B cell (primary cell): ENCODE measurements around the gene PNMA3. TPM values are rescaled to one million over a fixed set of nuclear protein-coding genes. Genes with fewer than 3 reads are reported as not detected.
"Not testable (repeated sequence)": the region's sequence is repeated elsewhere in the genome, so short reads cannot be mapped to it uniquely, and the experiment has no call there.

Experiments used
- ATAC-seq: fragments of 200-7000 bp; cut with Tn5 transposase; one replicate; pipeline ENCODE4 v1.10.0; 2021; ENCODE audit warnings: low read depth, mild to moderate bottlenecking, moderate number of reproducible peaks, moderate library complexity
- CTCF ChIA-PET: fragments of 350-600 bp; sonication (Branson Sonifier 250); formaldehyde crosslinking; loops from one replicate; lab custom pipeline; 2021; ENCODE audit warnings: antibody characterized with exemption, inconsistent platforms; lab: Charles Lee
- POLR2A ChIA-PET: fragments of 350-600 bp; sonication (Branson Sonifier 250); formaldehyde crosslinking; loops from one replicate; lab custom pipeline; 2021; ENCODE audit warnings: antibody characterized with exemption; lab: Charles Lee
- DNase-seq: peaks from one replicate; pipeline ENCODE4 v3.0.0; 2013
- H2AFZ ChIP-seq: 2 replicates; pipeline ENCODE4 v1.6.1; 2012; ENCODE audit warnings: mild to moderate bottlenecking, low read depth, low read length; ENCODE audit not compliant: insufficient read depth, poor library complexity, severe bottlenecking
- H3K27ac ChIP-seq, 2 donors: 1 replicate in 1 of 2; 2 replicates in 1 of 2; pipeline ENCODE4 v1.5.1; 2012 to 2013; ENCODE audit warnings: low read length in 2 of 2, mild to moderate bottlenecking in 2 of 2, moderate library complexity in 1 of 2
- H3K27me3 ChIP-seq, 4 experiments: fragments of 200-600 bp in 1 of 4; sonication (generic) in 1 of 4; replicated peaks in 1 of 4; 1 replicate in 2 of 4; 2 replicates in 2 of 4; pipeline versions ENCODE4 v1.6.1 to v1.7.0; 2013 to 2016; ENCODE audit warnings: low read length in 3 of 4, mild to moderate bottlenecking in 2 of 4, mixed read lengths in 1 of 4, moderate library complexity in 1 of 4; ENCODE audit not compliant: insufficient read depth in 4 of 4, control insufficient read depth in 3 of 4; ENCODE audit errors: control extremely low read depth in 1 of 4
- H3K36me3 ChIP-seq, 2 experiments: replicated peaks in 1 of 2; 1 replicate in 1 of 2; 2 replicates in 1 of 2; pipeline versions ENCODE4 v1.6.1 to v1.7.1; 2013; ENCODE audit warnings: low read length in 1 of 2; ENCODE audit not compliant: insufficient read depth in 2 of 2, control insufficient read depth in 1 of 2; ENCODE audit errors: control extremely low read depth in 1 of 2, extremely low read depth in 1 of 2
- H3K4me1 ChIP-seq, 2 donors: fragments of 200-600 bp in 1 of 2; sonication (generic) in 1 of 2; 1 replicate in 1 of 2; 2 replicates in 1 of 2; pipeline versions ENCODE4 v1.5.1 to v1.6.1; 2013 to 2017; ENCODE audit warnings: low read length in 2 of 2; ENCODE audit not compliant: control insufficient read depth in 2 of 2, insufficient read depth in 2 of 2
- H3K4me2 ChIP-seq: replicated peaks from 2 replicates; pipeline ENCODE3; 2012; ENCODE audit warnings: mild to moderate bottlenecking, low read depth, low read length; ENCODE audit not compliant: poor library complexity, severe bottlenecking
- H3K4me3 ChIP-seq, 5 experiments: fragments of 200-600 bp in 1 of 5; sonication (generic) in 1 of 5; 1 replicate in 3 of 5; 2 replicates in 2 of 5; pipeline versions ENCODE4 v1.5.1 to v1.7.0; 2011 to 2016; ENCODE audit warnings: low read length in 4 of 5, mild to moderate bottlenecking in 4 of 5, low read depth in 2 of 5, control low read depth in 1 of 5, moderate library complexity in 1 of 5; ENCODE audit not compliant: insufficient read depth in 1 of 5; ENCODE audit errors: control extremely low read depth in 1 of 5, extremely low read depth in 1 of 5
- H3K79me2 ChIP-seq: fragments of 200-600 bp; sonication (generic); one replicate; pipeline ENCODE4 v1.6.0; 2016; ENCODE audit warnings: low read length; ENCODE audit not compliant: control insufficient read depth, insufficient read depth
- H3K9ac ChIP-seq: fragments of 200-600 bp; sonication (generic); 2 replicates; pipeline ENCODE4 v1.6.1; 2017; ENCODE audit warnings: mild to moderate bottlenecking, low read length, moderate library complexity
- H3K9me3 ChIP-seq, 3 donors: one replicate each; pipeline versions ENCODE4 v1.6.1 to v1.7.1; 2013; ENCODE audit warnings: low read length in 2 of 3; ENCODE audit not compliant: control insufficient read depth in 2 of 3, insufficient read depth in 1 of 3; ENCODE audit errors: control extremely low read depth in 1 of 3
- H4K20me1 ChIP-seq: 2 replicates; pipeline ENCODE4 v1.6.0; 2012; ENCODE audit warnings: mild to moderate bottlenecking, low read length; ENCODE audit not compliant: insufficient read depth, control insufficient read depth, poor library complexity, severe bottlenecking
- H3K27ac Mint-ChIP-seq: one replicate; pipeline ENCODE4 v1.8.0; 2021; ENCODE audit warnings: mixed read lengths
- H3K27me3 Mint-ChIP-seq: one replicate; pipeline ENCODE4 v1.8.0; 2021; ENCODE audit warnings: mixed read lengths
- H3K4me1 Mint-ChIP-seq: one replicate; pipeline ENCODE4 v1.8.0; 2021; ENCODE audit warnings: mixed read lengths
- H3K4me3 Mint-ChIP-seq: one replicate; pipeline ENCODE4 v1.8.0; 2021; ENCODE audit warnings: mixed read lengths
- H3K9me3 Mint-ChIP-seq: one replicate; pipeline ENCODE4 v1.8.0; 2022; ENCODE audit warnings: mixed read lengths; ENCODE audit not compliant: insufficient read depth
- EZH2 ChIP-seq: IDR thresholded peaks from 2 replicates; pipeline ENCODE4 v1.6.1; 2012; ENCODE audit warnings: borderline replicate concordance, low read depth, mild to moderate bottlenecking, moderate library complexity, low read length; ENCODE audit not compliant: insufficient read depth, poor library complexity, severe bottlenecking
- WGBS: methylation state at CpG from one replicate; pipeline ENCODE4 v1.1.5; 2013; ENCODE audit warnings: missing lambda C conversion rate; ENCODE audit not compliant: insufficient coverage; 5-methylcytosine and 5-hydroxymethylcytosine counted together
- intact Hi-C: fragments of 100-400 bp; cut with micrococcal nuclease; formaldehyde crosslinking; loops from one replicate; pipeline ENCODE4 v1.10.0; 2022
- polyA plus RNA-seq: library from polyadenylated mRNA; depleted of rRNA; stranded (reverse); fragments of >200 nt; gene quantifications from 2 replicates; pipeline ENCODE4 v1.2.3, GENCODE V29; 2012
- total RNA-seq, 2 donors: library from RNA; stranded (reverse); fragments of 120-200 nt in 1 of 2; gene quantifications; 1 replicate in 1 of 2; 2 replicates in 1 of 2; pipeline versions ENCODE4 v1.2.3 to v1.2.4, GENCODE V29; 2013 to 2022
- TF ChIP-seq, protein P1 (sequence below): fragments of 200-600 bp; IDR thresholded peaks from one replicate; pipeline ENCODE4 v1.8.0; 2022; ENCODE audit warnings: antibody characterized with exemption, mild to moderate bottlenecking

PNMA3 gene
- total and polyA plus RNA-seq, 2 donors (not counting 1 experiment from before 2014, with no cell fraction given) = 3.3 to 3.8 TPM

- Mint-ChIP-seq H3K4me1 (no peaks in the 10 kb centered on the region), H3K4me3 (no peak overlapping the region), H3K9me3 (no peaks in the 10 kb centered on the region), H3K27ac (no peak overlapping the region), H3K27me3 (peaks cover 8% of the 10 kb centered on the region)
- Histone ChIP-seq H3K36me3 (no peaks in the 10 kb centered on the region), H3K79me2 (no peaks in the 10 kb centered on the region), H3K27ac (no peak overlapping the region), H3K9ac (no peak overlapping the region), H3K4me3 (no peak overlapping the region), H3K4me1 (no peaks in the 10 kb centered on the region), H2AFZ (no peak overlapping the region), H3K9me3 (no peaks in the 10 kb centered on the region), H3K4me2 (no peak overlapping the region), H4K20me1 (no peaks in the 10 kb centered on the region), H3K27me3 (peaks cover 0 to 8% (median 0%) of the 10 kb centered on the region in 4 experiments)
- intact Hi-C loops = no loop called here
- ChIA-PET CTCF (no interaction called here), POLR2A (no interaction called here)
- WGBS = no CpG with 5 or more reads among the region's 3 CpGs
- DNase-seq = no peak
- no peak for ATAC-seq
- TF ChIP-seq, protein P1, sequence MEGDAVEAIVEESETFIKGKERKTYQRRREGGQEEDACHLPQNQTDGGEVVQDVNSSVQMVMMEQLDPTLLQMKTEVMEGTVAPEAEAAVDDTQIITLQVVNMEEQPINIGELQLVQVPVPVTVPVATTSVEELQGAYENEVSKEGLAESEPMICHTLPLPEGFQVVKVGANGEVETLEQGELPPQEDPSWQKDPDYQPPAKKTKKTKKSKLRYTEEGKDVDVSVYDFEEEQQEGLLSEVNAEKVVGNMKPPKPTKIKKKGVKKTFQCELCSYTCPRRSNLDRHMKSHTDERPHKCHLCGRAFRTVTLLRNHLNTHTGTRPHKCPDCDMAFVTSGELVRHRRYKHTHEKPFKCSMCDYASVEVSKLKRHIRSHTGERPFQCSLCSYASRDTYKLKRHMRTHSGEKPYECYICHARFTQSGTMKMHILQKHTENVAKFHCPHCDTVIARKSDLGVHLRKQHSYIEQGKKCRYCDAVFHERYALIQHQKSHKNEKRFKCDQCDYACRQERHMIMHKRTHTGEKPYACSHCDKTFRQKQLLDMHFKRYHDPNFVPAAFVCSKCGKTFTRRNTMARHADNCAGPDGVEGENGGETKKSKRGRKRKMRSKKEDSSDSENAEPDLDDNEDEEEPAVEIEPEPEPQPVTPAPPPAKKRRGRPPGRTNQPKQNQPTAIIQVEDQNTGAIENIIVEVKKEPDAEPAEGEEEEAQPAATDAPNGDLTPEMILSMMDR = no peak
- no peak for TF ChIP-seq EZH2
Observed at GRCh38 chrX:153019166-153019565, 37.1 kb upstream of the PNMA3 start.

DNA sequence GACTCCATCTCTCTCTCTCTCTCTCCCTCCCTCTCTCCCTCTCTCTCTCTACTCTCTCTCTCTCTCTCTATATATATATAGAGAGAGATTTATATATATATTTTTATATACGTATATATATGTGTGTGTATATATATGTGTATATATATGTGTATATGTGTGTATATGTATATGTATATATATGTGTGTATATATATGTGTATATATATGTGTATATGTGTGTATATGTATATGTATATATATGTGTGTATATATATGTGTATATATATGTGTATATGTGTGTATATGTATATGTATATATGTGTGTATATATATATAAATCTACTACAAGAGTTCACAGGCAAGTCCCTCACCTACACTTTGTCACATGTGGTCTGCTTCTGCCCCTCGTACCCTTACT, 29.8 kb upstream of the PNMA3 start:
- H3K27me3 ChIP-seq, intact Hi-C loops, H3K36me3 ChIP-seq, H3K4me3 Mint-ChIP-seq, CTCF ChIA-PET, DNase-seq, H3K9me3 Mint-ChIP-seq, H3K27me3 Mint-ChIP-seq, H3K9me3 ChIP-seq, H3K27ac Mint-ChIP-seq, H3K9ac ChIP-seq, H3K79me2 ChIP-seq, H3K4me2 ChIP-seq, H3K27ac ChIP-seq, H3K4me1 ChIP-seq, H3K4me1 Mint-ChIP-seq, H3K4me3 ChIP-seq, POLR2A ChIA-PET, H4K20me1 ChIP-seq, ATAC-seq, H2AFZ ChIP-seq: not testable (repeated sequence)
- WGBS = no CpG with 5 or more reads among the region's 2 CpGs

DNA sequence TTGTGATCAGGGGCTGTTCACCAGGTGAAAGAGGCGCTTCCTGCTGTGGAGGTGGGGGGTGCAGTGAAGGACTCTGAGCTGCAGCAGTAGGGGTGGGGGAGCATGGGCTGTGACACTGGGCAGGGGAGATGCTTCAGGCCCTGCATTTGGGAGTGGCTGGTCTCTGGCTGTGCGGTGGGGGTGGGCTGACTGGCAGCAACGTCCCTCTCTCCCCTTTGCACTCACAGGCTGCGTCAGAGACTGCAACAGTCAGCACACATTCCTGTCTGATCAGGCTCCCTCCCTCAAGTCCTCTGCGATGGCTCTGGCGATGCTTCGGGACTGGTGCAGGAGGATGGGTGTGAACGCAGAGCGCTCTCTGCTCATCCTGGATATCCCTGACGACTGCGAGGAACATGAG, 27.8 kb upstream of the PNMA3 start:
- H3K27me3 ChIP-seq, H3K27ac ChIP-seq, H3K79me2 ChIP-seq, H3K4me3 ChIP-seq, H3K4me2 ChIP-seq, DNase-seq, H3K9ac ChIP-seq, H3K36me3 ChIP-seq, POLR2A ChIA-PET, H3K9me3 ChIP-seq, H2AFZ ChIP-seq, intact Hi-C loops, CTCF ChIA-PET, H3K4me3 Mint-ChIP-seq, H4K20me1 ChIP-seq, H3K9me3 Mint-ChIP-seq, H3K27ac Mint-ChIP-seq, H3K4me1 Mint-ChIP-seq, ATAC-seq, H3K27me3 Mint-ChIP-seq: not testable (repeated sequence)
- no CpG with 5 or more reads among the region's 11 CpGs for WGBS
- H3K4me1 ChIP-seq = peaks cover 0 to 13% of the 10 kb centered on the region in 2 donors
